Measurements from ENCODE around the gene STAT6. TPM values are rescaled to one million over a fixed set of nuclear protein-coding genes. Genes with fewer than 3 reads are reported as not detected.

The STAT6 gene
- total and polyA plus RNA-seq, 10 of the 15 experiments (the other 5 are each of a cell fraction or from before 2014, with no cell fraction given), result 14.2 to 176 (median 89.6) TPM

- TF ChIP-seq ZNF592 (IDR thresholded peaks at IDR 0.05), result no peak
- no peak for TF ChIP-seq ELK1 (IDR thresholded peaks at IDR 0.05; ENCODE audit: low read depth, low read length)
- TF ChIP-seq KDM1A (IDR thresholded peaks at IDR 0.05; ENCODE audit: borderline replicate concordance), result no peak
- TF ChIP-seq NR2F1 (conservative IDR thresholded peaks at IDR 0.05), result peak; percentile 28; the same call in 1 of the 2 replicates
- TF ChIP-seq, protein P1, sequence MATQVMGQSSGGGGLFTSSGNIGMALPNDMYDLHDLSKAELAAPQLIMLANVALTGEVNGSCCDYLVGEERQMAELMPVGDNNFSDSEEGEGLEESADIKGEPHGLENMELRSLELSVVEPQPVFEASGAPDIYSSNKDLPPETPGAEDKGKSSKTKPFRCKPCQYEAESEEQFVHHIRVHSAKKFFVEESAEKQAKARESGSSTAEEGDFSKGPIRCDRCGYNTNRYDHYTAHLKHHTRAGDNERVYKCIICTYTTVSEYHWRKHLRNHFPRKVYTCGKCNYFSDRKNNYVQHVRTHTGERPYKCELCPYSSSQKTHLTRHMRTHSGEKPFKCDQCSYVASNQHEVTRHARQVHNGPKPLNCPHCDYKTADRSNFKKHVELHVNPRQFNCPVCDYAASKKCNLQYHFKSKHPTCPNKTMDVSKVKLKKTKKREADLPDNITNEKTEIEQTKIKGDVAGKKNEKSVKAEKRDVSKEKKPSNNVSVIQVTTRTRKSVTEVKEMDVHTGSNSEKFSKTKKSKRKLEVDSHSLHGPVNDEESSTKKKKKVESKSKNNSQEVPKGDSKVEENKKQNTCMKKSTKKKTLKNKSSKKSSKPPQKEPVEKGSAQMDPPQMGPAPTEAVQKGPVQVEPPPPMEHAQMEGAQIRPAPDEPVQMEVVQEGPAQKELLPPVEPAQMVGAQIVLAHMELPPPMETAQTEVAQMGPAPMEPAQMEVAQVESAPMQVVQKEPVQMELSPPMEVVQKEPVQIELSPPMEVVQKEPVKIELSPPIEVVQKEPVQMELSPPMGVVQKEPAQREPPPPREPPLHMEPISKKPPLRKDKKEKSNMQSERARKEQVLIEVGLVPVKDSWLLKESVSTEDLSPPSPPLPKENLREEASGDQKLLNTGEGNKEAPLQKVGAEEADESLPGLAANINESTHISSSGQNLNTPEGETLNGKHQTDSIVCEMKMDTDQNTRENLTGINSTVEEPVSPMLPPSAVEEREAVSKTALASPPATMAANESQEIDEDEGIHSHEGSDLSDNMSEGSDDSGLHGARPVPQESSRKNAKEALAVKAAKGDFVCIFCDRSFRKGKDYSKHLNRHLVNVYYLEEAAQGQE (IDR thresholded peaks at IDR 0.05; ENCODE audit: low read depth, low read length), result no peak
- no peak for TF ChIP-seq CBX5 (IDR thresholded peaks at IDR 0.05; ENCODE audit: low read depth)
- TF ChIP-seq CEBPB (IDR thresholded peaks at IDR 0.05; ENCODE audit: borderline replicate concordance in 1 of 2, low read depth in 2 of 2, low read length in 2 of 2), result no peak
- no peak for TF ChIP-seq STAT3 (IDR thresholded peaks at IDR 0.05; ENCODE audit: low read depth, low read length)
- peak; percentile 55 for TF ChIP-seq EED (IDR thresholded peaks at IDR 0.05; ENCODE audit: low read depth)
- TF ChIP-seq POLR2A (IDR thresholded peaks at IDR 0.05; ENCODE audit: low read depth, low read length), result peak; percentile 49; the same call in 1 of the 2 replicates
- TF ChIP-seq MEF2A (IDR thresholded peaks at IDR 0.05; ENCODE audit: insufficient read depth, low read depth, low read length), result no peak
- no peak for TF ChIP-seq RELA (IDR thresholded peaks at IDR 0.05; ENCODE audit: borderline replicate concordance, partially characterized antibody)
- no peak for TF ChIP-seq EZH2 (IDR thresholded peaks at IDR 0.05; ENCODE audit: borderline replicate concordance, control insufficient read depth, low read depth, low read length)
- peak; percentile 19; the same call in 1 of the 2 replicates for TF ChIP-seq CREM (IDR thresholded peaks at IDR 0.05; ENCODE audit: low read depth)
- TF ChIP-seq GATAD2B (conservative IDR thresholded peaks at IDR 0.05; ENCODE audit: low read depth), result peak; percentile 74; the same call in 1 of the 2 replicates
- TF ChIP-seq JUNB (IDR thresholded peaks at IDR 0.05), result no peak
- TF ChIP-seq CBFB (IDR thresholded peaks at IDR 0.05; ENCODE audit: low read depth), result no peak
- 0 out of 2 replicates have a peak, but pooled peaks have one; percentile 10 for TF ChIP-seq SIN3A (IDR thresholded peaks at IDR 0.05; ENCODE audit: low read depth, low read length)
- TF ChIP-seq SMARCA5 (IDR thresholded peaks at IDR 0.05), result 0 out of 2 replicates have a peak, but pooled peaks have one; percentile 36
- TF ChIP-seq NFIC (IDR thresholded peaks at IDR 0.05; ENCODE audit: low read depth, low read length), result no peak
- TF ChIP-seq RAD51 (IDR thresholded peaks at IDR 0.05), result no peak
- TF ChIP-seq ASH2L (IDR thresholded peaks at IDR 0.05; ENCODE audit: borderline replicate concordance, low read depth), result no peak
These were observed 21.6 kb downstream of the STAT6 start (continued) for GRCh38 chr12:57089271-57090245.
